Hepatocyte (in vitro differentiated cells): Measurements from ENCODE around the gene PPP1R9A. TPM values are rescaled to one million over a fixed set of nuclear protein-coding genes. Genes with fewer than 3 reads are reported as not detected.

Experiments
- DNase-seq: peaks from one replicate; pipeline ENCODE4 v3.0.0-alpha.2; 2016; ENCODE audit warnings: low spot score
- H2AFZ ChIP-seq: fragments of 200-600 bp; sonication (generic); 2 replicates; pipeline ENCODE4 v1.6.0; 2016; ENCODE audit warnings: antibody characterized with exemption, mild to moderate bottlenecking
- H3K27ac ChIP-seq: fragments of 200-600 bp; sonication (generic); 2 replicates; pipeline ENCODE4 v1.5.1; 2016; ENCODE audit warnings: mild to moderate bottlenecking
- H3K27me3 ChIP-seq: fragments of 200-600 bp; sonication (generic); 2 replicates; pipeline ENCODE4 v1.6.1; 2016
- H3K36me3 ChIP-seq: fragments of 200-600 bp; sonication (generic); replicated peaks from 2 replicates; pipeline ENCODE4 v1.5.1; 2016; ENCODE audit warnings: low read depth; ENCODE audit not compliant: insufficient read depth
- H3K4me1 ChIP-seq: fragments of 200-600 bp; sonication (generic); 2 replicates; pipeline ENCODE4 v1.5.1; 2016; ENCODE audit warnings: mild to moderate bottlenecking, moderate library complexity; ENCODE audit not compliant: insufficient read depth
- H3K4me2 ChIP-seq: fragments of 200-600 bp; sonication (generic); 2 replicates; pipeline ENCODE4 v1.6.0; 2016
- H3K4me3 ChIP-seq: fragments of 200-600 bp; sonication (generic); 2 replicates; pipeline ENCODE4 v1.5.1; 2016; ENCODE audit warnings: mild to moderate bottlenecking
- H3K79me2 ChIP-seq: fragments of 200-600 bp; sonication (generic); 2 replicates; pipeline ENCODE4 v1.6.0; 2017; ENCODE audit warnings: mild to moderate bottlenecking
- H3K9me2 ChIP-seq: fragments of 200-600 bp; sonication (generic); replicated peaks from 2 replicates; pipeline ENCODE4 v1.6.0; 2017; ENCODE audit warnings: mild to moderate bottlenecking; ENCODE audit not compliant: insufficient read depth
- H3K9me3 ChIP-seq: fragments of 200-600 bp; sonication (generic); 2 replicates; pipeline ENCODE4 v1.5.1; 2016; ENCODE audit warnings: low read depth, mild to moderate bottlenecking
- H4K20me1 ChIP-seq: fragments of 200-600 bp; sonication (generic); 2 replicates; pipeline ENCODE4 v1.6.0; 2016; ENCODE audit warnings: mild to moderate bottlenecking; ENCODE audit not compliant: insufficient read depth, poor library complexity, severe bottlenecking
- CTCF ChIP-seq: fragments of 200-600 bp; sonication (generic); IDR thresholded peaks from 2 replicates; pipeline ENCODE4 v1.5.1; 2016; ENCODE audit warnings: antibody characterized with exemption, mild to moderate bottlenecking; ENCODE audit not compliant: poor library complexity
- EZH2 ChIP-seq: fragments of 200-600 bp; sonication (generic); IDR thresholded peaks from 2 replicates; pipeline ENCODE4 v1.6.1; 2016; ENCODE audit warnings: antibody characterized with exemption, mild to moderate bottlenecking, borderline replicate concordance
- EZH2phosphoT487 ChIP-seq: fragments of 200-600 bp; sonication (generic); IDR thresholded peaks from one replicate; pipeline ENCODE4 v1.6.1; 2018; ENCODE audit warnings: antibody characterized with exemption, mild to moderate bottlenecking, low read depth, moderate library complexity; ENCODE audit not compliant: unreplicated experiment, severe bottlenecking
- WGBS: methylation state at CpG from one replicate; pipeline ENCODE4 v1.1.6; 2016; ENCODE audit warnings: low lambda C conversion rate; ENCODE audit errors: missing lambda C conversion rate; 5-methylcytosine and 5-hydroxymethylcytosine counted together
- polyA plus RNA-seq: library from polyadenylated mRNA; unstranded; fragments of >200 nt; fragmentation: Nextera tagmentation; extraction: Ambion mirVana; gene quantifications from 2 replicates; pipeline ENCODE4 v1.2.1, GENCODE V29; 2016
- total RNA-seq: library from RNA; depleted of rRNA; stranded (reverse); fragments of >200 nt; gene quantifications from 2 replicates; pipeline ENCODE4 v1.2.3, GENCODE V29; 2014

The PPP1R9A gene
- total and polyA plus RNA-seq, 2 experiments from 2014 or later: 11.7 to 25.7 TPM

- Histone ChIP-seq H3K27me3 (no peaks in the 10 kb centered on the region), H3K36me3 (no peaks in the 10 kb centered on the region), H3K27ac (peak overlapping the region; percentile 41), H4K20me1 (no peaks in the 10 kb centered on the region), H3K9me3 (no peaks in the 10 kb centered on the region), H3K4me1 (peaks cover 26% of the 10 kb centered on the region), H3K79me2 (peaks cover 34% of the 10 kb centered on the region), H3K9me2 (no peaks in the 10 kb centered on the region), H3K4me3 (no peak overlapping the region), H2AFZ (no peak overlapping the region), H3K4me2 (peak overlapping the region; percentile 34)
- no peak for TF ChIP-seq CTCF
- no peak for TF ChIP-seq EZH2phosphoT487
- TF ChIP-seq EZH2: no peak
- WGBS: 77% methylated on average over 7 of the region's 7 CpGs
- no peak for DNase-seq
Measured at GRCh38 chr7:94970085-94970576, 62.7 kb downstream of the PPP1R9A start.

GRCh38 chr7:94971051-94971867 is 63.9 kb downstream of the PPP1R9A start:
- Histone ChIP-seq H2AFZ (no peak overlapping the region), H3K36me3 (no peaks in the 10 kb centered on the region), H4K20me1 (no peaks in the 10 kb centered on the region), H3K9me3 (no peaks in the 10 kb centered on the region), H3K4me1 (peaks cover 26% of the 10 kb centered on the region), H3K27ac (peak overlapping the region; percentile 42), H3K79me2 (peaks cover 31% of the 10 kb centered on the region), H3K4me3 (no peak overlapping the region), H3K27me3 (no peaks in the 10 kb centered on the region), H3K4me2 (peak overlapping the region; percentile 28), H3K9me2 (no peaks in the 10 kb centered on the region)
- WGBS: 67% methylated on average over 4 of the region's 4 CpGs
- TF ChIP-seq EZH2 (no peak), CTCF (no peak), EZH2phosphoT487 (no peak)
- no peak for DNase-seq

- Histone ChIP-seq H3K27ac (peak overlapping the region; percentile 42), H3K9me3 (no peaks in the 10 kb centered on the region), H2AFZ (no peak overlapping the region), H3K4me2 (peak overlapping the region; percentile 28), H3K9me2 (no peaks in the 10 kb centered on the region), H3K36me3 (no peaks in the 10 kb centered on the region), H3K79me2 (peaks cover 34% of the 10 kb centered on the region), H3K4me3 (no peak overlapping the region), H3K27me3 (no peaks in the 10 kb centered on the region), H4K20me1 (no peaks in the 10 kb centered on the region), H3K4me1 (peaks cover 26% of the 10 kb centered on the region)
- no peak for DNase-seq
- 33% methylated on average over 2 of the region's 2 CpGs for WGBS
- TF ChIP-seq CTCF (no peak), EZH2 (no peak), EZH2phosphoT487 (no peak)
Measured at GRCh38 chr7:94972296-94972695, 64.9 kb downstream of the PPP1R9A start.
